ENCODE measurements around the gene HAO1.
A peak's percentile ranks its signal among the peaks of the same experiment; 100 is the strongest.
"Not testable (repeated sequence)": the region's sequence is repeated elsewhere in the genome, so short reads cannot be mapped to it uniquely, and the experiment has no call there.

The HAO1 gene

DNA sequence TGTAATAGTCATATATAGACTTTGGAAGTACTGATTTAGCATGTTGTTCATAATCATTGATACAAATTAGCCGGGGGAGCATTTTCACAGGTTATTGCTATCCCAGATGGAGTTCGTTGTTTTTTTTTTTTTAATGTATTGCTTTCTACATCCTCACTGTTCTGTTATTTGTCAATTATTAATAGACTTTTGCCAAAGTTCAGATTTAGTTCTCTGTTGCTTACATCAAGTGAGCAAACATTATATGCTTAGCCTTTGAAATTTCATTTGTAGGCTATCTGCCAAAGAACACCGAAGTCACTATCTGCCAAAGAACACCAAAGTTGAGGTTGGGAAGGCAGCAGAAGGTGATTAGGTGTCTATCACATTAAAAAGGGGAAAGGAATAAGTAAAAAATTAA is at the start of gene HAO1:
TSS of gene HAO1 (minus strand) at position 118 of the 400 bp plus-strand sequence. CDS start at position 82, 36 bp downstream.
- DNase-seq, result no peak

DNA sequence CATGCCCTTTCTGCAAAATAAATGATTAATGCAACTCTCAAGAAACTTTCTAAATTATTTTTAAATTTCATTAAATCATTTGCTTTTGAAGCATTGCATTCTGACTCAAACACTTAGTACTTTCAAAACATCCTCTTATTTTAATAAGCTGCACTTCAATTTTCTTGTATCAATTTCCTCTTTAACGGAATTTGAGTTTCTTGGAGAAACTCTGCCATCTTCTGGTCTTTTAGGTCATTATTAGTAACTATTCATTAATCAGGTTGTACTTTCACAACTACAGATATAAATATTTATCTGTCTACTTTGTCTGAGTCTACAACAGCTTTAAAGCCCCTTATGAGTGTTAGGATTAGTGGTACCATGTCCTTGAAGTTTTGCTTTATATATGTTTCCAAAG is 49.1 kb upstream of the HAO1 start:
- no peak for DNase-seq

DNA sequence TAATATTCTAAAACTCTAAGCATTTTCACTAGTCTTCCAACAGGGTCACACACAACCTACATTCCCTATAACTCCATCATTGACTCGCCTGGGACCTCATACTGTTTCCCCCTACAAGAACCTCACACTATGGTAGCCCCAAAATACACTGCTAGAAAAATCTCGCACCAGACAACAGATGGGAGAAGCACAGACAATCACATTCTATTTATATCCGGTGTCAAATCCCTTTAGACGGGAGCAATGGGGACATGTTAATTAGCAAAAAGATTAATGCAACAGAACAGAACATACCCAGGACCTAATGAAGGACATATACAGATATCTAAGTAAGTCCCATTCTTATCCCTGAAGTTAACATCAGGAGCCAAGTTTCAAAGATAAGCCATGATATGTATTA is 45.7 kb upstream of the HAO1 start:
- no peak for DNase-seq

DNA sequence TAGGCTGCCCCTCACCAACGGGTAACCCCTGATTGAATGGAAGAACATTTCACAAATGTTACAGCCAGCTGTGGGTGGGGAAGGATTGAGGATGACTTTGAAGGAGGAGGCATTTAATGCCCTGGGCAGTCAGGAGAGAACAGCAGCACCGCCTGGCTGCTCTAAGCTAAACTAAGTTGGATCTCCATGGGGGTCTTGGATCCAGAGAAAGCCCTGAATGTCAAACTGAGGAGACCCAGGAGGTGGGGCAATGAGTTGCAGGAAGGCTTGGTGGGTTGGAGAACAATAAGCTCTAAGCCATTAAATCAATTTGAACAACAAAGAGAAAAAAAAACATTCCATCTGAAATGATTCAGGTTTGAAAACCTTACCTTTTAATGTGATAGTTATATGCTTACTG is 43.9 kb upstream of the HAO1 start:
- DNase-seq, result no peak

DNA sequence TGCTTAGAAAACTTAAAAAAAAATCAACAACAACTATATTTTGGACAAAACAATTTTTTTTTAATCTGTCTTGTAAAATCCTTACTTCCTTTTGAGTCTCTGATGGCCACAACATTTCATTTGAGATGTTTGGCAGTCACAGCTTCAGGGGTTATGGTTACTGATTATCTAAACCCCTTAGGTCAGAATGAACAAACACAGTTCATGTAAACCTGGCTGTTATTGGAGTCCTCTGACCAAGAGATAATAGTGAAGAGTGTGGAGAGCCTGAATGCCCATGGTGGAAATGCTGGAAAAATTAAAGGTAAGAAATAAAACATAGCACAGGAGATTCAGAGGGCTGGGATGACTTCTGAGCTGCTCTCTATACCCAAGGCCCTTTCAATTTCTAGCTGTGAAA is 41.1 kb upstream of the HAO1 start:
- no peak for DNase-seq

DNA sequence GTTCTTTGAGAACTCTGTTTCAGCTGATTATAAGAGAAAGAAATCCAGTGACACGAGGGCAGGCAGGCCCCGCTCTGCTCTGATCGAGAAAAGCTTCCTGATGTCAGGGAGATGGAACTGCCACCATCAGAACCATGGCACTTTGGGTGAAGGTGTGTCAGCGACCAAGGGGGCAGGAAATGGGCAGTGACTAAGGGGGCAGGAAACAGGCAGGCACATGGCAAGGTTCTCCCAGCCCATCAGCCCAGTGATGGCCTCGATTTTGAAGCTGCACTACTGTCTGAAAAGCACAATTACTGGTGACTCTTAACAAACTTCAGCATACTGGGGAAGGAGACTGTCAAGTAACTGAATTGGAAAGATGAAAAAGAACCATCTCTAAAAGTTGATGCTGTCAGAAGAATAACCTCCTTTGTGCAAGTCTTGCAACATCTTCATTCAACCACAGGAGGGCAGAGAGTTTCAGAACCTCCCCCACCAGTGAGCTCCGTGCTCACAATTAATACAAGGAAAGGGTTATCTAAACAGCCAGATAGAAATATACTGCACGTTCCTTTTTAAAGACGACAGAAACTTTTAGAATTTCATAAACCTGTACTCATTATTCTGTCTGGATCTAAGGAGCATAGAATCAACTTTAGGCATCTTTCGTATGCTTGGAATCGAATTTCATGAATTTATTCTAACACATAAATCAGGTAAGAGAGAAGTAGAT is 40.2 kb upstream of the HAO1 start:
- no peak for DNase-seq

DNA sequence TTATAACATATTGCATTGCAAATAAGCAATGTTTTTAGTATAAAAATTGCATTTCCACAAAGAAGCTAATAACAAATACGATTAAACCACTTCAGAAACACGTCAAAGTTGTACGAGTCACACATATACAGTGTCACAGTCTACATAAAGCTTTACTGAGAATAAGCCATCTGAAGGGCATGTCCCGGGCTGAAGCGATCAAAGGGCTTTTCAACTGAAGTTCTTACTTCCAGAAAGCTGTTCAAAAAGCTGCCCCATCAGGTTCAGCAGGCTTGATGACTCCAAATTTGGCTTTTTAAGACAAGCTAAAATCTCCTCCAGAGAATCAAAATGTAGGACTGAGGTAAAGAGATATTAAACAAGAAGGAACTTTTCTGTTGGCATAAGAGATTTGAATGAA is 37.5 kb upstream of the HAO1 start:
- DNase-seq, result no peak

DNA sequence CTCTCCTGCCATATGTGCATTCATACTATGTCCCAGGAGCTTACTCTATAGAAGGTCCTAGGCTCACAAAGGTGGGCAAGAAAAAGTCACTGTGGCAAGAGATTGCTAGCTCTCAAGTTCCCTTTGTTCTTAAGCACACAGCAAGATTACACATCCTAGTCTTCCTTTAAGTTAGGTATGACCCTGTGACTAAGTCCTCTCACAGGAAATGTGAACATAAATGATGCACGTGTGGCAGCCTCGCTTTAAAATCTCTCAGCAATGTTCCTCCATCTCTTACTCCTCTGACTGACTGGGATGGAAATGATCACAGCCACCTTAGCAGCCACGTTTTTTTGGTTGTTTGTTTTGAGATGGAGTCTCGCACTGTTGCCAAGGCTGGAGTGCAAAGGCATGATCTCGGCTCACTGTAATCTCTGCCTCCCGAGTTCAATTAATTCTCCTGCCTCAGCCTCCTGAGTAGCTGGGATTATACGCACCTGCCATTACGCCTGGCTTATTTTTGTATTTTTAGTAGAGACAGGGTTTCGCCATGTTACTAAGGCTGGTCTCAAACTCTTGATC is 35.7 kb upstream of the HAO1 start:
- no peak for DNase-seq

DNA sequence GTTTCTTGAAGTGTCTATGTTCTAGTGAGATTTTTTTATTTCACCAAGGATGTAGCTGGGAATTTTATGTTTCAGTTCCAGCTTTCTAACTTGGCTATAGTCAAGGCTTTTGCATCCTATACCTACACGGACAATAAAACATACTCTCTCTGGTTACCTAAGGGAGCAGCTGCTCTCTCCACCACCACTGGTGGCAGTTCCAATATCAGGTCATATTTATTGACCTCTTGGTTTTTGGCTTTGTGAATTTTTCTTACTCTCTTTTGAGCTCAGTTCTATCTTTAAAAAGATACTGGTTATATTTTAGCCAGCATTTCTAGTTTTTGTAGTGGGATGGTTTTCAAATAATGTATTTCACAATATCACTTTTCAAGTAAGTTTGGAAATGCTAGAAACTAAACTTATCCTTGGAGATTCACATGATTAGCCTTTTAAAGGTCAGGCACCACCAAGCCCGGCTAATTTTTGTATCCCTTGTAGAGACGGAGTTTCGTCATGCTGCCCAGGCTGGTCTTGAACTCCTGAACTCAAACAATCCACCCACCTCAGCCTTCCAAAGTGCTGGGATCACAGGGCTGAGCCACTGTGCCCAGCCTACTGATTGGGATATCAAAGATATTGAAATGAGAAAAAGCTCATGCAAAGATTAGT is 34.7 kb upstream of the HAO1 start:
- DNase-seq, result no peak

DNA sequence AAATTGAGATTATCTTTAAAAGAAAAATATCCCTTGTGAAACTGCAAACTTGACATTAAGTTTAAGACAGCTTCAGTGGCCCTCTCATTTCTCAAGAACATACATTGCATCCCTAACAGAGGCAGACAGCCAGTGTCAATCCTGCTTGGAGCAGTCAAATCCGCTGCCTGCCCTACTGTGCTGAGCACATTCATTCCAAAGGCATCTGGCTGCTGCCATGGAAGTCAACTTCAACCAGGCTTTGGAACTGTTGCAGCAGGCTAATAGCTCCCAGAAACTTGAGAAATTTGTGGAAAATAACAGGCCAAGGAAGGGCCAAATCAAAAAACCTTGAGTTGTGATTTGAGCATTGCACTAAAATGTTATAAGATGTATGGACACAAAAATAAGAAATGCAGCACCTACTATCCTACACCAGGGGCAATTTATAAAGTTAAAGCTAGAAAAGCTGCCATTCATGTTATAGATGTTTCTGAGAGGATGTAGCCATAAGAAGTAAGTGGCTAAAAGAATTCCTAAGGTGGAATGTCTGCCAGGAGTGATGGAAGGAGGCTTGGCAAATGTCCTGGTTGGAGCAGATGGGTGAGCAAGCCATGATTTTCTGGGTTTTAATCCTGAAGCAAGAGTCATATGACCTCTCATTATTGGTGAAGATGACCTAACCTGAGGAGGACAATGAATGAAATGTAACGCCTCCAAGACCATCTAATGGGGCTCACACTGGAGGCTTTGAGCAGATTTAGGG is 31.4 kb upstream of the HAO1 start:
- DNase-seq, result no peak

DNA sequence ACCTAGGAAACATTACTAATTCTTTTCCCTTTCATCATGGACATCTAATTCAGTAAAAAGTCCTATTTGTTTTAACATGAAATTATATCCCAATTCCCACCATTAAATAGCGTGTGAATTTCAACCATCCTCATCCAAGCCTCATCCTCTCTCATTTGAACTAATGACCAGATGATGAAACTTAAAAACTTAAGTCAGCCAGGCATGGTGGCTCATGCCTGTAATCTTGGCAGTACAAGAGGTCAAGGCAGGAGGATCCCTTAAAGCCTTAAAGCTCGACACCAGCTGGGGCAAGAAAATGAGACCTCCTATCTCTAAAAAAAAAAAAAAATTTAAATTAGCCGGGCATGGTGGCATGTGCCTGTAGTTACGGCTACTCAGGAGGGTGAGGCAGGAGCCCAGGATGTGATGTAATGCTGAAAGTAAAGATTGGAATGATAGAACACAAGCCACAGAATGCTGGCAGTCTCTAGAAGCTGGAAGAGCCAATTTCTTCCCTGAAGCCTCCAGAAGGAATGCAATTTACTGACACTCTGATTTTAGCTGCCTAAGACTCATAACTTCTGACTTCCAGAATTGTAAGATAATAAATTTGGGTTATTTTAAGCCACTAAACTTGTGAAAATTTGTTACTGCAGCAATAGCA is 27.1 kb upstream of the HAO1 start:
- DNase-seq, result no peak

DNA sequence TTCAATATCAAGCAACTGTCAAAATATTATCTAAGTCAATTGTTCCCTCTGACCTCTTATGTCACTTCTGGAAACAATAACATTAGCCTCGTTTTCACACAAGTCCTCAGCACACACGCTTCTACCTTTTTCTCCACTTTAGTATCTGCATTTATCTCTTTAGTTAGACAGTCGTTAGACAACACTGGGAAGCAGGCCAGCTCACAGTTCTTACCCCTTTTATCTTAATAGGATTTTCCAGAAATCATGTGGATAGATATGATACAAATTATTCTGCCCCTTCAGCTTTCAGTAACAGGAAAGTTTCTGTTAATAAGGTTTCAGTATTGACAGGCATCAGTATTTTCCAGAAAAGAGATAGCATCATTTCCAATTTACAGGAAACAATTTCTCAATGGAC is 25.9 kb upstream of the HAO1 start:
- no peak for DNase-seq

DNA sequence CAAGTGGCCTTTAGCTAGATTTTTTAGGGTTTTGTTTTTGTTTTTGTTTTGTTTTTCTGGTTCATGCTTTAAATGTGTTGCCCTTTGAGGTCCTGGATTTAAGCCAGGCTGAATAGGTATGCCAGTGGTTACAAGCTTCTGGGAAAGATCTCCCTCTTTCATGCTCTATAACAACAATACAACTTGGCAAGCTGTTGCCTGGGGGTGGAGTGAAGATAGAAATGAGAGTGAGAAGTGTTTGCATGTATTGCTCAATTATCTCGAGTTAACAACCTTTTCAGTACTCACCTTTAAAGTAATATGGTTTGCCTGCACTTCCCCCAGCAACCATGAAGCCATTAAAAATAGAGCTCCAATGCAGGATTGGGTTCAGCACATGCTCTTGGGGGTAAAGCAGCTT is 19.2 kb upstream of the HAO1 start:
- DNase-seq, result no peak

DNA sequence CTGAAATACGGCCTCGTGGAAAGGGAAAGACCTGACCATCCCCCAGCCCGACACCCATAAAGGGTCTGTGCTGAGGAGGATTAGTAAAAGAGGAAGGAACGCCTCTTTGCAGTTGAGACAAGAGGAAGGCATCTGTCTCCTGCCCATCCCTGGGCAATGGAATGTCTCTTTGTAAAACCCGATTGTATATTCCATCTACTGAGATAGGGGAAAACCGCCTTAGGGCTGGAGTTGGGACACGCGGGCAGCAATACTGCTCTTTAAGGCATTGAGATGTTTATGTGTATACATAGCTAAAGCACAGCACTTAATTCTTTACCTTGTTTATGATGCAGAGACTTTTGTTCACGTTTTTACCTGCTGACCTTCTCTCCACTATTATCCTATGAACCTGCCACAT is 16.3 kb upstream of the HAO1 start:
- not testable (repeated sequence) for DNase-seq

DNA sequence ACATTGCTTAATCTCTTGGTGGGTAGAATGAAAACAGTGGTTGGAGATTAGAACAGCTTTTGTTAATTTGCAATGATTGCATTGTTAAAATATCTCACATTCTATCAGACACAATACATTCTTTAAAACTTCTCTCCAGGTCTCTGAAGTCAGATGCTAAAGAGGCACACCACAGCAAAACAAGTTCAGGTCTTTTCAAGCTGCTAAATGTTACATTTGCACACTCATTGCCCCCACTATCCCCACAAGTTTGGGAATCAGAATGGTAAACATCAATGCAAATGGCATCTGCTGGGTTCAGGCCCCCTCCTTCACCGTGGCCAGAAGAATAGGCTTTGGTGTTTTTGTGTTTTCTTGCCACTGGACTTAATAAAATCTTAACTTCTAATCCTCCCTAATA is 10.1 kb upstream of the HAO1 start:
- no peak for DNase-seq

DNA sequence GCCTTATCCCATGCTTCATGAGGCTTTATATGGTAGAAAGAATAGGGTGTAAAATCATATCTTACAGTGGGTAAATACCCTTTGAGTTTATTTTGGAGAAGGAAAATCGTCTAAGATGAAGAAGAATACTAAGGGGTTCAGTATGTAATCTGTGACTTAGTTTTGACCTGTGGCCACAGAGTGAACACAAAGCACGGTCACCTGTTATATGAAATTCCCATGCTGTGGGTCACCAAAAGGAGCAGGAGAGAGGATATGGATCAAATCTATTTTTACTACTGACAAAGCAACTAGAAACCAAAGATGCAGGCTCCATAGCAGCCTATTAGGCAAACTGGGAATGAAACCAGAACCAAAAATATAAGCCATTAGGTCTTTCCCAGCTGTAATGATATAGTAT is 3.6 kb upstream of the HAO1 start:
- DNase-seq, result no peak

DNA sequence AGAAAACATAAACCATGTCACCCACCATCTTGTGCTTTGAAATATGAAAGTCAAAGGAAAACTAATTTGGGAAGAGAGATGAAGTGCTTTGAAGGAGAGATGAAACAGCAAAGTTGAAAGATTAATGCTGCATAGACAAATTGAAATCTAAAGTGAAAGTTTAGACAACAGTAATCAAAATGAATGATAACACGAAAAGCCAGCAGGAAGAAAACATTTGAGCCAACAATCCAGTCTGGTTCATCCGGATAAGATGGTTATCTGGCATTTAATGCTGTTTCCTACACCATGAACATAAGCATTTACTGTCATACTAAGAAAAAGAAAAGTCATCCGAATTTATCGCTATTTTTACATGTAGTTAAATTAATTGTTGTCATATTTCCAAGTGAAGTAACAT is 595 bp downstream of the HAO1 start:
- no peak for DNase-seq

DNA sequence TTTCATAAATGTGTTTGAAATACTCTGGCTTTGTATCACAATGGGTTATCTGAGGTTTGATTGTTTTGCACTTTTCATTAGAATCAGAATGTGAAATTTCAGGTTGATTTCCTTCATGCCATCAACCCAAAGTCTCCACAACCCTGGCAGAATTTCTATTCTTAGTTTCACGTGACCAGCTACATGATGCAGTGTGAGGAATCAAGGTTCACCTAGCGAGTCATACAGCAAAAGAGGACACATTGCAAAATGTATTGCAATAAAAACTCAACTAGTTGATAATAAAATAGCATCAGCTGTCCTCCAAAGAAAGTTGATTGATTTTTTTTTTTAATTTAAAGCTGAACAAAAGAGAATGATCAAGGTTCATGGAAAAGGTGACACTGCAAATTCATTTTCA is 2.2 kb downstream of the HAO1 start:
- no peak for DNase-seq

DNA sequence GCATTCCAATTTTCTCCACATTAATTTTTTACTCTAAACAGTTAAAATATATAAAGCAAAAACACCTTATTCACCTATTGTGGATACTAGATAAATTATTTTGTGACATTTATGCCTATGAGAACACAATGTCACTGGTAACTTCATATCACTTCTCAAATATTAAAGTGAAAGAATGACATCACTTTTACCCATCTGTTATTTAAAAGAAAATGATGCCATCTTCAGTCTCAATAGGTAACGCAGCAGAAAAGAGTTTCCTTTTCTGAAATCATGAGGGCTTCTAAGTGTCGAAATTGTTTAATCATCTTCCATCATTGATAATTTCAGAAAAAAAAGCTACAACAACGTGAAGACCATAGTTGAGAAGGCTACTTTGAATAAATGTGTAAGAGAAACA is 2.9 kb downstream of the HAO1 start:
- no peak for DNase-seq

DNA sequence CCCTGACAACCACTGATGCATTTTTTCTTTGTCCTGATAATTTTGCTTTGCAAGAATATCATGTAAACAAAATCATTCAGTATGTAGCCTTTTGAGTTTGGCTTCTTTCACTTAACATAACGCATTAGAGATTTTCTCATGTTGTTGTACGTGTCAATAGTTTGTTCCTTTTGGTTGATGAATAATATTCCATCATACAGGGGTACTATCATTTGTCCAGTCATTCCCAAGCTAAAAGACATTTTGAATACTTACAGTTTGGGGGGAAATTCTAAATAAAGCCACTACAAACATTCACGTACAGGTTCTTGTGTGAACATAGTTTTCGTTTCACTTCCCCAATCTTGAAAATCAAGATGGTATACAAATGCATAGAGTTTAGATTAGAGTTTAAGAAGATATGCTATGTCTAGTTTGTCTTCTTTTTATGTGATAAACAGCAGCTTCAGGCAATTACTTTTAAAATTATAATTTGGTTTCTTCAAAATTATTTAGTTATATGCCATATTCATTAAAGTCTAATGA is 5.2 kb downstream of the HAO1 start:
- no peak for DNase-seq

DNA sequence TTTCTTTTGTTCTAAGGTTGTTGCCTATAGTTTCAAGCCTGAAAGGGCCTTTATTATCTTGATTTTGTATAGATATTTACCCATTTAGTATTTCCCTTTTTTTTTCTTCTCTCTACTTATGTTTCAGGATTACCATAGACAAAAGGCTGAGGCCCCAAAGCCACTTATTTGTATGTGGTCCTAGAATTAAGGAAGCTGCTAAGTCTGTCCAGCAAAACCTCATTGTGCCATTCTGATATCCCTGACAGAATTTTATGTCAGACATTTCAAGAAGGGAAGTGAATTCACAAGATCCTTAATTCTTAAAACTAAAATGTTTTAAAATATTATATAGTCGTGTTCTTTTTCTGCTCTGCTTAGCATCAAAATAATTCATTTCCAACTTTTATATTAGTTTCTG is 6.9 kb downstream of the HAO1 start:
- no peak for DNase-seq

DNA sequence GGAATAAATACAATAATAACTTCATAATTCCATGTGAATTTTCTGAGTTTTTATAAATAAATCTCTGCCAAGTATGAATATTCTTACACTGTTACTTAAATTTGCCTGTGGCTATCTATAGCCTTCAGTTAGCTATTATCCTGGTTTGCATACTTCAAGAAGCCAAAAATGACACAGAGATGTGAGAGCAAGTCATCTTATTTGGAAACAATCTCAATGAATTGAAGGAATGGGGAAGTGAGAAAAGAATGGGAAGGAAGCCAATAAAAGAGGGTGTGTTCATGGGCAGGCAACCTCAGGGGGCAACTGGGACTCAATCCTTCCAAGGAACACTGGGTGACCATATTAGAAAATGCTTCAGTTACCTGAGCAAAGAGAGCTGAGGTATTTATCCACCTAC is 9.9 kb downstream of the HAO1 start:
- no peak for DNase-seq

DNA sequence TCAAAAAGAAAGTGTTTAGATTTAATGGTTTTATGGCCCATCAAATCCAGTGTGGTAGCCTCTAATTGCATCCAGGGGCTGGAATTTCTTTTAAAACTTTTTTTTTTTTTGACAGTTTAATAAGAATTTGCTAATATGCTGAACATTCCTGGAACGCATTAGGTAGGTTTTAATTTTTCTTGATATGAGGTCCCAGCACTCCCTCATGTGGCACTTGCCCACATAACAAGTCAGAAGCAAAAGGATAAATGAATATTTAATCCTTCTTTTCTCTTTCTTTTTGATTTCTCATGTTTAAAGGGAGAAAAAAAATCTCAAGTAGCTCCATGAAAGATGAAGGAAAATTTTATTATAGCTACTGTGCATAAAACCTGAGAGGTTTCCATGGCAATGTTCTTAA is 13.5 kb downstream of the HAO1 start:
- peak; percentile 12 for DNase-seq

Measured in amniotic stem cell (primary cell).